ENCODE measurements around the gene LARP7.

DNA sequence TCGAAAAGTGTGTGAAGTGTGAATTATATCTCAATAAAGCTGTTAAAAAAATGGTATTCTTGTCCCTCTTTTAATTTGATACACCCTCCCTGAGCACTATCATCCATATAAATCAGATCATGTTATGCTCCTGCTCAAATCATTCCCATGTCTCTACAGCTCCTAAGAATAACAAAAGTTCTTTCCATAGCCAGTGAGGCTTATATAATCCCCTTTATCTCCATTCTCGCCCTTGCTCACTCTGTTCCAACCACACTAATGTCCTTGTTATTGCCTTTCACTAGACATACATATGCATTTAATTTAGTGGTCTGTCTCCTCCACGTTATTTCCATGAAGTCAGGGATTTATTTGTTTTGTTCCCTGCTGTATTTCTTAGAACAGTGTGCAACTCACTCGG lies 10.7 kb upstream of the LARP7 start:
- TF ChIP-seq CTCF (IDR thresholded peaks at IDR 0.05; ENCODE audit: low read depth, low read length) (no peak), MYC (IDR thresholded peaks at IDR 0.05; ENCODE audit: low read depth, low read length) (no peak), POLR2A (IDR thresholded peaks at IDR 0.05; ENCODE audit: extremely low read depth, insufficient read length) (no peak)
- TF ChIP-seq, protein P1, sequence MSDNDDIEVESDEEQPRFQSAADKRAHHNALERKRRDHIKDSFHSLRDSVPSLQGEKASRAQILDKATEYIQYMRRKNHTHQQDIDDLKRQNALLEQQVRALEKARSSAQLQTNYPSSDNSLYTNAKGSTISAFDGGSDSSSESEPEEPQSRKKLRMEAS (IDR thresholded peaks at IDR 0.05; ENCODE audit: low read depth, low read length), result no peak
